CD14-positive monocyte (primary cell): ENCODE data around the gene DDX51. TPM values are rescaled to one million over a fixed set of nuclear protein-coding genes. Genes with fewer than 3 reads are reported as not detected.

ENCODE experiments used
- DNase-seq, 3 donors: peaks; one replicate each; pipeline ENCODE4 v3.0.0-alpha.2; 2011 to 2022
- H2AFZ ChIP-seq: 2 replicates; pipeline ENCODE4 v1.6.0; 2012; ENCODE audit warnings: mild to moderate bottlenecking, low read depth, low read length, inconsistent platforms; ENCODE audit not compliant: insufficient read depth, poor library complexity, severe bottlenecking
- H3K27ac ChIP-seq, 2 donors: 1 replicate in 1 of 2; 2 replicates in 1 of 2; pipeline ENCODE4 v1.5.1; 2012 to 2013; ENCODE audit warnings: low read length in 2 of 2, control low read depth in 1 of 2, inconsistent platforms in 1 of 2, low read depth in 1 of 2, mild to moderate bottlenecking in 1 of 2
- H3K27me3 ChIP-seq, 2 donors: one replicate each; pipeline versions ENCODE4 v1.6.0 to v1.6.1; 2011 to 2013; ENCODE audit warnings: low read length in 2 of 2; ENCODE audit not compliant: control insufficient read depth in 2 of 2, insufficient read depth in 2 of 2
- H3K36me3 ChIP-seq, 2 donors: replicated peaks in 1 of 2; 1 replicate in 1 of 2; 2 replicates in 1 of 2; pipeline versions ENCODE4 v1.5.1 to v1.6.1; 2012 to 2013; ENCODE audit warnings: low read length in 2 of 2, control low read depth in 1 of 2, inconsistent platforms in 1 of 2, mild to moderate bottlenecking in 1 of 2; ENCODE audit not compliant: insufficient read depth in 2 of 2, control insufficient read depth in 1 of 2
- H3K4me1 ChIP-seq, 2 donors: 1 replicate in 1 of 2; 2 replicates in 1 of 2; pipeline versions ENCODE4 v1.5.1 to v1.6.1; 2012 to 2013; ENCODE audit warnings: low read length in 2 of 2, control low read depth in 1 of 2, inconsistent platforms in 1 of 2, mild to moderate bottlenecking in 1 of 2, moderate library complexity in 1 of 2; ENCODE audit not compliant: insufficient read depth in 2 of 2, control insufficient read depth in 1 of 2
- H3K4me2 ChIP-seq: replicated peaks from 2 replicates; pipeline ENCODE3; 2012; ENCODE audit warnings: low read length, moderate library complexity, mild to moderate bottlenecking; ENCODE audit not compliant: poor library complexity, severe bottlenecking; ENCODE audit errors: extremely low read depth
- H3K4me3 ChIP-seq, 3 experiments: fragments of 200-600 bp in 1 of 3; sonication (generic) in 1 of 3; replicated peaks in 1 of 3; 1 replicate in 2 of 3; 2 replicates in 1 of 3; pipeline ENCODE4 v1.5.1; 2011 to 2013; ENCODE audit warnings: low read length in 3 of 3, mild to moderate bottlenecking in 3 of 3, control low read depth in 2 of 3, low read depth in 2 of 3, inconsistent platforms in 1 of 3, moderate library complexity in 1 of 3
- H3K79me2 ChIP-seq: 2 replicates; pipeline ENCODE4 v1.6.0; 2012; ENCODE audit warnings: mild to moderate bottlenecking, control low read depth, inconsistent platforms, low read length, moderate library complexity; ENCODE audit not compliant: insufficient read depth
- H3K9ac ChIP-seq: 2 replicates; pipeline ENCODE4 v1.6.0; 2017; ENCODE audit warnings: low read length, mild to moderate bottlenecking; ENCODE audit not compliant: insufficient read depth, poor library complexity, severe bottlenecking
- H3K9me3 ChIP-seq, 2 donors: replicated peaks in 1 of 2; 1 replicate in 1 of 2; 2 replicates in 1 of 2; pipeline versions ENCODE4 v1.5.1 to v1.6.1; 2012 to 2013; ENCODE audit warnings: low read length in 2 of 2, control low read depth in 1 of 2; ENCODE audit not compliant: control insufficient read depth in 1 of 2, insufficient read depth in 1 of 2
- H4K20me1 ChIP-seq: 2 replicates; pipeline ENCODE4 v1.6.0; 2012; ENCODE audit warnings: mild to moderate bottlenecking, low read length, control low read depth, moderate library complexity; ENCODE audit not compliant: insufficient read depth
- H3K27ac Mint-ChIP-seq, 7 donors: one replicate each; pipeline ENCODE4 v1.8.0; 2020; ENCODE audit warnings: mild to moderate bottlenecking in 7 of 7, mixed read lengths in 7 of 7, moderate library complexity in 6 of 7, inconsistent platforms in 2 of 7
- H3K27me3 Mint-ChIP-seq, 3 donors: one replicate each; pipeline ENCODE4 v1.8.0; 2021 to 2022; ENCODE audit warnings: low read depth in 3 of 3, mild to moderate bottlenecking in 3 of 3, mixed read lengths in 3 of 3, moderate library complexity in 3 of 3, inconsistent platforms in 1 of 3
- H3K36me3 Mint-ChIP-seq, 2 donors: one replicate each; pipeline ENCODE4 v1.8.0; 2020; ENCODE audit warnings: mixed read lengths in 2 of 2, inconsistent platforms in 1 of 2, mild to moderate bottlenecking in 1 of 2
- H3K4me1 Mint-ChIP-seq: one replicate; pipeline ENCODE4 v1.8.0; 2020; ENCODE audit warnings: mild to moderate bottlenecking, mixed read lengths
- H3K4me3 Mint-ChIP-seq, 2 donors: one replicate each; pipeline ENCODE4 v1.8.0; 2020; ENCODE audit warnings: mild to moderate bottlenecking in 2 of 2, mixed read lengths in 2 of 2, moderate library complexity in 1 of 2
- H3K9me3 Mint-ChIP-seq, 7 donors: one replicate each; pipeline ENCODE4 v1.8.0; 2020 to 2022; ENCODE audit warnings: mixed read lengths in 7 of 7, mild to moderate bottlenecking in 6 of 7, moderate library complexity in 6 of 7, inconsistent platforms in 2 of 7
- WGBS: methylation state at CpG from one replicate; pipeline ENCODE4 v1.1.5; 2013; ENCODE audit warnings: missing lambda C conversion rate; ENCODE audit not compliant: insufficient coverage; 5-methylcytosine and 5-hydroxymethylcytosine counted together
- intact Hi-C, 2 donors: fragments of 100-400 bp; cut with micrococcal nuclease; formaldehyde crosslinking; loops; one replicate each; pipeline versions ENCODE4 v1.15.0 to v1.15.1; 2023
- polyA plus RNA-seq, 3 donors: library from polyadenylated mRNA; depleted of rRNA in 1 of 3; unstranded in 2 of 3; stranded (reverse) in 1 of 3; fragments of 300-500 nt in 2 of 3; fragments of >200 nt in 1 of 3; fragmentation: Illumina TruSeq in 2 of 3; gene quantifications; 1 replicate in 2 of 3; 2 replicates in 1 of 3; pipeline ENCODE4 v1.2.3, GENCODE V29; 2012 to 2021
- TF ChIP-seq, protein P1 (sequence below): fragments of 200-600 bp; IDR thresholded peaks from one replicate; pipeline ENCODE4 v1.8.0; 2022; ENCODE audit warnings: antibody characterized with exemption, mild to moderate bottlenecking

Gene DDX51
- polyA plus RNA-seq, 3 donors: 1.7 to 24.9 (median 2.7) TPM

DNA sequence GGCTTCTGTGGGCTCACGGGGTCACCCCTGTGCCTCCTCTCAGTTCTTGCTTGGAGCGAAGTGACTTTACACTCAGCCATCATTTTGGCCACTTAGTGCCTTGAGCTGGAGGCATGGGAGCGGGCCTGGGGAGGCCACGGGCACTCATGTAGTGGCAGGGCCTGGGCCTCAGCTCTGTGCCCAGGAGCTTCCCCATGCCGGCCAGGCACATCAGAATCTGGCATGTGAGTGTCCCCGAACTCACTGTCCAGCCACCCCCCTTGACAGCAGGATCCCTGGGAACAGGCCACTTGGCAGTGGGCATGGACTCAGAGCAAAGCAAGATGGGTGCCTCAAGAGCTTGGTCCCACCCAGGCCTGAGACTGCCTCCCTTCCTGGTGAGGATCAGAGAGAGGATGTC lies 29.5 kb downstream of the DDX51 start:
- Histone ChIP-seq H3K27ac (no peak overlapping the region), H3K9me3 (no peaks in the 10 kb centered on the region), H3K79me2 (no peaks in the 10 kb centered on the region), H3K4me2 (no peak overlapping the region), H3K4me1 (no peaks in the 10 kb centered on the region), H3K27me3 (no peaks in the 10 kb centered on the region), H3K4me3 (no peak overlapping the region), H4K20me1 (no peaks in the 10 kb centered on the region), H3K36me3 (peaks cover 33 to 66% of the 10 kb centered on the region in 2 donors), H3K9ac (no peak overlapping the region), H2AFZ (no peak overlapping the region)
- Mint-ChIP-seq H3K36me3 (peaks cover 42 to 61% of the 10 kb centered on the region in 2 donors), H3K9me3 (peaks cover 0 to 7% (median 0%) of the 10 kb centered on the region in 7 donors), H3K4me3 (no peak overlapping the region), H3K4me1 (no peaks in the 10 kb centered on the region), H3K27me3 (no peaks in the 10 kb centered on the region), H3K27ac (peak overlapping the region in 1 of 7 donors; percentile 24)
- TF ChIP-seq, protein P1, sequence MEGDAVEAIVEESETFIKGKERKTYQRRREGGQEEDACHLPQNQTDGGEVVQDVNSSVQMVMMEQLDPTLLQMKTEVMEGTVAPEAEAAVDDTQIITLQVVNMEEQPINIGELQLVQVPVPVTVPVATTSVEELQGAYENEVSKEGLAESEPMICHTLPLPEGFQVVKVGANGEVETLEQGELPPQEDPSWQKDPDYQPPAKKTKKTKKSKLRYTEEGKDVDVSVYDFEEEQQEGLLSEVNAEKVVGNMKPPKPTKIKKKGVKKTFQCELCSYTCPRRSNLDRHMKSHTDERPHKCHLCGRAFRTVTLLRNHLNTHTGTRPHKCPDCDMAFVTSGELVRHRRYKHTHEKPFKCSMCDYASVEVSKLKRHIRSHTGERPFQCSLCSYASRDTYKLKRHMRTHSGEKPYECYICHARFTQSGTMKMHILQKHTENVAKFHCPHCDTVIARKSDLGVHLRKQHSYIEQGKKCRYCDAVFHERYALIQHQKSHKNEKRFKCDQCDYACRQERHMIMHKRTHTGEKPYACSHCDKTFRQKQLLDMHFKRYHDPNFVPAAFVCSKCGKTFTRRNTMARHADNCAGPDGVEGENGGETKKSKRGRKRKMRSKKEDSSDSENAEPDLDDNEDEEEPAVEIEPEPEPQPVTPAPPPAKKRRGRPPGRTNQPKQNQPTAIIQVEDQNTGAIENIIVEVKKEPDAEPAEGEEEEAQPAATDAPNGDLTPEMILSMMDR: no peak
- 91% methylated on average over 6 of the region's 6 CpGs for WGBS
- no peak for DNase-seq
- intact Hi-C loops: no loop called here

DNA sequence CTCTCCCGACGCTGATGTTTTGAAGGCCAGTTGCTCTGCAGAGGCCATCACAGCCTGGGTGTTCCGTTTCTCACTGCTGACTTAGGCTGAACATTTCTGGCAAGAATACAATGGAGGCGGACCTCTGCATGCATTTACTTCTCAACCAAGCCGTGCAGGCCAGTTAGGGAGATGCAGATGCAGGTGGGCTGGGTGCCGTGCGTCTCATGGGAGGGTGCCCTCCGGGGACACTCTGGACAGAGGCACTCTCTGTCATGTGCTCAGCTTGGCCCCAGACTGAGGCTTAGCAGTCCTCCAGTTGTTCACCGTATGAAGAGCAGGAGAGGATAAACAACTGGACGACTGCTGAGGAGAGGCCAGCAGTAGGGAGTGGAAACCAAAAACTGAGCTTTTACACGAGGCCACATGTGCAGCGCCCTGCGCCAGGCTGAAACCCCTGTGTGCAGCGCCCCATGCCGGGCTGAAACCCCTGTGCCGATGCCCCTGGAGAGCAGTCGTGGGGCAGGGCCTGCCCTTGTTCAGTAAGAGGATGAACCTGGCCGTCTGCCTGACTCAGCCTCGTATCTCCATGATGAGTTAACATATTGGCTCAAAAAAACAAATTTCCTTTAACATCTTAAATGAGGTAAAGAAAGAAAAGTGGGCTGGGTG lies 32.3 kb downstream of the DDX51 start:
- peaks cover 50 to 75% of the 10 kb centered on the region in 2 donors for H3K36me3 Mint-ChIP-seq
- H3K4me3 Mint-ChIP-seq: no peak overlapping the region
- no peak overlapping the region for H3K27ac ChIP-seq
- H3K4me3 ChIP-seq: no peak overlapping the region
- H3K9ac ChIP-seq: no peak overlapping the region
- H3K79me2 ChIP-seq: no peaks in the 10 kb centered on the region
- no peaks in the 10 kb centered on the region for H3K4me1 Mint-ChIP-seq
- intact Hi-C loops: no loop called here
- no peaks in the 10 kb centered on the region for H3K9me3 Mint-ChIP-seq
- H3K36me3 ChIP-seq: peaks cover 35 to 78% of the 10 kb centered on the region in 2 donors
- WGBS: 99% methylated on average over 14 of the region's 19 CpGs
- TF ChIP-seq, protein P1: no peak
- H3K4me2 ChIP-seq: no peak overlapping the region
- no peak overlapping the region for H2AFZ ChIP-seq
- no peaks in the 10 kb centered on the region for H3K27me3 Mint-ChIP-seq
- H3K27me3 ChIP-seq: no peaks in the 10 kb centered on the region
- no peaks in the 10 kb centered on the region for H4K20me1 ChIP-seq
- no peak overlapping the region for H3K27ac Mint-ChIP-seq
- no peak for DNase-seq
- H3K4me1 ChIP-seq: no peaks in the 10 kb centered on the region
- H3K9me3 ChIP-seq: no peaks in the 10 kb centered on the region
